ENCODE data around the gene GIT2.

Gene GIT2, protein sequence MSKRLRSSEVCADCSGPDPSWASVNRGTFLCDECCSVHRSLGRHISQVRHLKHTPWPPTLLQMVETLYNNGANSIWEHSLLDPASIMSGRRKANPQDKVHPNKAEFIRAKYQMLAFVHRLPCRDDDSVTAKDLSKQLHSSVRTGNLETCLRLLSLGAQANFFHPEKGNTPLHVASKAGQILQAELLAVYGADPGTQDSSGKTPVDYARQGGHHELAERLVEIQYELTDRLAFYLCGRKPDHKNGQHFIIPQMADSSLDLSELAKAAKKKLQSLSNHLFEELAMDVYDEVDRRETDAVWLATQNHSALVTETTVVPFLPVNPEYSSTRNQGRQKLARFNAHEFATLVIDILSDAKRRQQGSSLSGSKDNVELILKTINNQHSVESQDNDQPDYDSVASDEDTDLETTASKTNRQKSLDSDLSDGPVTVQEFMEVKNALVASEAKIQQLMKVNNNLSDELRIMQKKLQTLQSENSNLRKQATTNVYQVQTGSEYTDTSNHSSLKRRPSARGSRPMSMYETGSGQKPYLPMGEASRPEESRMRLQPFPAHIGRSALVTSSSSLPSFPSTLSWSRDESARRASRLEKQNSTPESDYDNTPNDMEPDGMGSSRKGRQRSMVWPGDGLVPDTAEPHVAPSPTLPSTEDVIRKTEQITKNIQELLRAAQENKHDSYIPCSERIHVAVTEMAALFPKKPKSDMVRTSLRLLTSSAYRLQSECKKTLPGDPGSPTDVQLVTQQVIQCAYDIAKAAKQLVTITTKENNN

GRCh38 chr12:109995686-109996482, at the start of gene GIT2:
Gene GIT2 (minus strand): TSS chr12:109996368. CDS start chr12:109996224, 144 bp downstream.
- Mint-ChIP-seq H3K4me3 (peak within 1 kb of the TSS; percentile 96), H3K4me1 (peaks cover 47% of the 10 kb centered on the region), H3K9me3 (no peaks in the 10 kb centered on the region), H3K36me3 (peaks cover 10% of the 10 kb centered on the region), H3K27ac (peak within 1 kb of the TSS; percentile 92)
- ATAC-seq (peak; percentile 89), DNase-seq (ENCODE audit: low spot score in 2 of 2) (peak; percentile 84 to 95)

- no peak for ATAC-seq
- peak overlapping the region; percentile 90 for H3K27ac Mint-ChIP-seq
- no peak for DNase-seq (ENCODE audit: low spot score in 2 of 2)
- peaks cover 74% of the 10 kb centered on the region for H3K36me3 Mint-ChIP-seq
- no peak overlapping the region for H3K4me3 Mint-ChIP-seq
- no peaks in the 10 kb centered on the region for H3K9me3 Mint-ChIP-seq
- peaks cover 39% of the 10 kb centered on the region for H3K4me1 Mint-ChIP-seq
Measured at GRCh38 chr12:110042264-110042663, 46.1 kb upstream of the GIT2 start.

- H3K9me3 Mint-ChIP-seq, result no peaks in the 10 kb centered on the region
- peaks cover 92% of the 10 kb centered on the region for H3K36me3 Mint-ChIP-seq
- no peak for DNase-seq (ENCODE audit: low spot score in 2 of 2)
- peaks cover 58% of the 10 kb centered on the region for H3K4me1 Mint-ChIP-seq
- H3K27ac Mint-ChIP-seq, result peak overlapping the region; percentile 90
- H3K4me3 Mint-ChIP-seq, result peak overlapping the region; percentile 41
- ATAC-seq, result peak; percentile 59
Measured at GRCh38 chr12:110039085-110039807, 43.1 kb upstream of the GIT2 start.

DNA sequence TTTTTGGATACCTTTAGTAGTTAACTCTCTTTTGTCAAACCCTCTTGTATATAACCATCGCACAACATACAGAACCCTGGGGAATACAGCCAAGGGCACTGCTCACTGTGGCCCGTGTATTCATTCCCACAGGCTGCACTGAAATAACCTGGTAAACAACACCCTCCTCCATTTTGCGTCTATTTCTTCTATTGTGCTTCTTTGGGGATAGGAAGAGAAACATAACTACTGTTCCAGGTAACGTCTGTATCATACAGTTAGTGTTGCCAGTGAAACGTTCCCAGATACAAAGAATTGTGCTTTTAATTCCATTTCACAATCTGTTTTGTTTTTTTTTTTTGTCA, 42.5 kb upstream of the GIT2 start:
- DNase-seq (ENCODE audit: low spot score in 2 of 2), result no peak
- Mint-ChIP-seq H3K27ac (peak overlapping the region; percentile 90), H3K9me3 (no peaks in the 10 kb centered on the region), H3K4me3 (peak overlapping the region; percentile 41), H3K4me1 (peaks cover 59% of the 10 kb centered on the region), H3K36me3 (peaks cover 92% of the 10 kb centered on the region)
- ATAC-seq, result no peak

GRCh38 chr12:110037315-110037714, 41.1 kb upstream of the GIT2 start:
- Mint-ChIP-seq H3K9me3 (no peaks in the 10 kb centered on the region), H3K4me3 (no peak overlapping the region), H3K36me3 (peaks cover 92% of the 10 kb centered on the region), H3K27ac (peak overlapping the region; percentile 71), H3K4me1 (peaks cover 47% of the 10 kb centered on the region)
- DNase-seq (ENCODE audit: low spot score in 2 of 2), result no peak
- ATAC-seq, result no peak

GRCh38 chr12:110035534-110036104, 39.5 kb upstream of the GIT2 start:
- ATAC-seq (no peak), DNase-seq (ENCODE audit: low spot score in 2 of 2) (no peak)
- Mint-ChIP-seq H3K4me3 (no peak overlapping the region), H3K27ac (peak overlapping the region; percentile 71), H3K36me3 (peaks cover 94% of the 10 kb centered on the region), H3K4me1 (peaks cover 45% of the 10 kb centered on the region), H3K9me3 (no peaks in the 10 kb centered on the region)

GRCh38 chr12:110033888-110034287, 37.7 kb upstream of the GIT2 start:
- H3K27ac Mint-ChIP-seq, result peak overlapping the region; percentile 71
- ATAC-seq (no peak), DNase-seq (ENCODE audit: low spot score in 2 of 2) (no peak)
- peaks cover 94% of the 10 kb centered on the region for H3K36me3 Mint-ChIP-seq
- H3K9me3 Mint-ChIP-seq, result no peaks in the 10 kb centered on the region
- H3K4me3 Mint-ChIP-seq, result no peak overlapping the region
- H3K4me1 Mint-ChIP-seq, result peaks cover 28% of the 10 kb centered on the region

DNA sequence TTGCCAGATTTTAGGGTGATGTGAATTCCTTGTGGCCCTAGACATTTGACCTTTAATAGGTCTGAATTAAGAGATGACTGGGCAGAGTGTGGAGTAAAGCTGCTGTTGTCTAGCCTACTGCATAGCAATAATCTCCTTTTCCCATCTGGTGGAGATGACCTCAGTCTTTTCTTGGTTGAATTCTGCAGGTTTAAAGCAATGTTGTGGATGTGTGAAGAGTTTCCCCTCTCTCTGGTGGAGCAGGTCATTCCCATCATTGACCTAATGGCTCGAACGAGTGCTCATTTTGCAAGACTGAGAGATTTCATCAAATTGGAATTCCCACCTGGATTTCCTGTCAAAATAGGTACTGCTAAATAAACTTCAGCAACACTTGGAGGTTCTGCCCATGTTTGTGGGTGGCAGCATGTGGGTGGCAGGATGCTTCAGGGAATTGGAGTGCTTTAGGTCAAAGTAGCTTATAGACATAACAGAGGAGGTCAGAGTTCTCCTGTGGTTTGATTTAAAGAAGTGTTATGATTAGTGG, 33.2 kb upstream of the GIT2 start:
- no peak for DNase-seq (ENCODE audit: low spot score in 2 of 2)
- Mint-ChIP-seq H3K4me1 (peaks cover 6% of the 10 kb centered on the region), H3K9me3 (no peaks in the 10 kb centered on the region), H3K36me3 (peaks cover 100% of the 10 kb centered on the region), H3K4me3 (no peak overlapping the region), H3K27ac (no peak overlapping the region)
- ATAC-seq, result no peak

DNA sequence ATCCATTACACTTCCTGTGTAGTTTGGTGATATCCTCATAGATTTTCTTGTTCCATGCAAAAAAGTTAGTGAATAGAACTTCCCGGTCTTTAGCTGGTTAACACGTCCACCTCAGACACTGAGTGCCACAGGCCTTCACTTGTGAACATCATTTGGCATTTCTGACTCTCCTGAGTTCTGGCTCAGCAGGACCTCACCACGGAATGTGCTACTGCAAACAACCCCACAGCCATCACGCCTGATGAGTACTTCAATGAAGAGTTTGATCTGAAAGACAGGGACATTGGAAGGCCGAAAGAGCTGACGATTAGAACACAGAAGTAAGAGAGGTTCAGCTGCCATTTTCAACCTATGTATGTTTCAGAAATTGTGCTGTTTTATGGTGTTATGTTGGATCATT, 32.2 kb upstream of the GIT2 start:
- peaks cover 8% of the 10 kb centered on the region for H3K4me1 Mint-ChIP-seq
- ATAC-seq, result no peak
- H3K27ac Mint-ChIP-seq, result no peak overlapping the region
- H3K9me3 Mint-ChIP-seq, result no peaks in the 10 kb centered on the region
- DNase-seq (ENCODE audit: low spot score in 2 of 2), result no peak
- no peak overlapping the region for H3K4me3 Mint-ChIP-seq
- H3K36me3 Mint-ChIP-seq, result peaks cover 100% of the 10 kb centered on the region

GRCh38 chr12:110024051-110024450, 27.9 kb upstream of the GIT2 start:
- H3K9me3 Mint-ChIP-seq, result no peaks in the 10 kb centered on the region
- DNase-seq (ENCODE audit: low spot score in 2 of 2) (no peak), ATAC-seq (no peak)
- H3K27ac Mint-ChIP-seq, result peak overlapping the region; percentile 23
- H3K36me3 Mint-ChIP-seq, result peaks cover 100% of the 10 kb centered on the region
- peaks cover 8% of the 10 kb centered on the region for H3K4me1 Mint-ChIP-seq
- H3K4me3 Mint-ChIP-seq, result no peak overlapping the region

DNA sequence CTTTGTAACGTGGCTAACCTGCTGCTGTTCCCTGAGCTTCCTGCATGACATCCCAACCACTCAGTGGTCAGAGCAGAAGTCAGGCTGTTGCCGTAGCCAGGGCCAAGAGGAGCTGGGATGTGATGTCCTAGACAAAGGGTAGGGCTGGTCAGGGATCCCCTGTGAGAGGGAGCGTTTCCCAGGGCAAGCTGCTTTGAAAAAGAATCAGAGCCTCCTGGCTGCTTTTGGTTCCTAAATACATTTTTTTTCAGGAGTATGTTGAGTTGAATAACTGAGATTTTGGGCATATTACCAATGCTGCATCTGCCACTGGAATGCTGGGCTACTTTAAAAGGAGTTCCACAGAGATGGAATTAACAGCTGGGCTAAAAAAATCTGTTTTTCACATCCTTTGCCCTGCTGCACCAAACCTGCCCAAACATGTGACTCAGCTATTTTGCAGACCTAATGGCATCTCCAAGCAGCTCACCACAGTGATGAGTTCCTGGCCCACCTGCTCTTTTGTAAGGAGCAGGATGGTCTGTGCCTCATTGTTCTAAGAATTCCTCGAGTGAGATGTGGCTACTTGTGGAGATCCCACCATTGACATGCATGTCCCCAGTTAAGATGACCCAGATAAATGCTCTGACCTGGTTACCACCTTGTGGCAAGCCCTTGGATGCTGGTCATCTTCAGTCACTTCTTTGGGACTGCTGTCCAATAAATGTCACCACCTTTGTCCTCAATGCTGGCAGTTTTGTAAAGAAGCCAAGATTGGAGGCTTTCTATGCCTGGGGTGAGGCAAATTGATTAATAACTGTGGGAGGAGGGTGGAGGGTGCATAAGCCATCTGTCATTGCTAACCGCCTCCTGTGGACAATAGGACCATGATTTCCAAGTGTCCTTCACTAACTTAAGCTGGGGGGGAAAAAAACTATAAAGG, 27.2 kb upstream of the GIT2 start:
- DNase-seq (ENCODE audit: low spot score in 2 of 2), result no peak
- no peak for ATAC-seq
- peaks cover 8% of the 10 kb centered on the region for H3K4me1 Mint-ChIP-seq
- no peak overlapping the region for H3K4me3 Mint-ChIP-seq
- peak overlapping the region; percentile 23 for H3K27ac Mint-ChIP-seq
- H3K9me3 Mint-ChIP-seq, result no peaks in the 10 kb centered on the region
- H3K36me3 Mint-ChIP-seq, result peaks cover 100% of the 10 kb centered on the region

- Mint-ChIP-seq H3K4me3 (no peak overlapping the region), H3K4me1 (peaks cover 8% of the 10 kb centered on the region), H3K36me3 (peaks cover 100% of the 10 kb centered on the region), H3K9me3 (no peaks in the 10 kb centered on the region), H3K27ac (no peak overlapping the region)
- DNase-seq (ENCODE audit: low spot score in 2 of 2) (no peak), ATAC-seq (no peak)
Measured at GRCh38 chr12:110020956-110021355, 24.8 kb upstream of the GIT2 start.

GRCh38 chr12:110015132-110015531, 19.0 kb upstream of the GIT2 start:
- peak overlapping the region; percentile 3 for H3K4me3 Mint-ChIP-seq
- H3K27ac Mint-ChIP-seq, result peak overlapping the region; percentile 15
- no peak for ATAC-seq
- DNase-seq (ENCODE audit: low spot score in 2 of 2), result no peak
- peaks cover 39% of the 10 kb centered on the region for H3K4me1 Mint-ChIP-seq
- no peaks in the 10 kb centered on the region for H3K9me3 Mint-ChIP-seq
- H3K36me3 Mint-ChIP-seq, result peaks cover 89% of the 10 kb centered on the region

Data from stimulated activated effector memory CD8-positive, alpha-beta T cell treated with anti-CD3 and anti-CD28 coated beads, Interleukin-12 subunit alpha, Interleukin-12 subunit beta, amount 100 ng/mL, for 72 hours (primary cell).